Measurements from ENCODE around the gene MCCC1. TPM values are rescaled to one million over a fixed set of nuclear protein-coding genes. Genes with fewer than 3 reads are reported as not detected.

The MCCC1 gene
- 10 to 100 TPM; 24.8 to 58.7 (median 34.7) TPM for total RNA-seq

GRCh38 chr3:183099026-183099837 lies at the start of gene MCCC1:
Gene MCCC1, minus strand, starts transcription at chr3:183099496. Its CDS starts 56 bp downstream, at chr3:183099440.
- Histone ChIP-seq H3K27ac (peak within 1 kb of the TSS; percentile 92), H3K27me3 (no peaks in the 10 kb centered on the region), H3K4me3 (peak within 1 kb of the TSS; percentile 86), H3K36me3 (no peaks in the 10 kb centered on the region), H3K9me3 (no peaks in the 10 kb centered on the region), H3K4me1 (peaks cover 26% of the 10 kb centered on the region)
- under 1% methylated on average over 31 of the region's 60 CpGs for WGBS
- TF ChIP-seq CTCF (IDR thresholded peaks at IDR 0.05) (no peak), POLR2AphosphoS5 (IDR thresholded peaks at IDR 0.05) (peak; percentile 26 to 99 (median 93)), POLR2A (IDR thresholded peaks at IDR 0.05) (peak in 1 of 2 donors; percentile 60)
- DNase-seq (ENCODE audit: low spot score in 2 of 2), result peak; percentile 99

DNA sequence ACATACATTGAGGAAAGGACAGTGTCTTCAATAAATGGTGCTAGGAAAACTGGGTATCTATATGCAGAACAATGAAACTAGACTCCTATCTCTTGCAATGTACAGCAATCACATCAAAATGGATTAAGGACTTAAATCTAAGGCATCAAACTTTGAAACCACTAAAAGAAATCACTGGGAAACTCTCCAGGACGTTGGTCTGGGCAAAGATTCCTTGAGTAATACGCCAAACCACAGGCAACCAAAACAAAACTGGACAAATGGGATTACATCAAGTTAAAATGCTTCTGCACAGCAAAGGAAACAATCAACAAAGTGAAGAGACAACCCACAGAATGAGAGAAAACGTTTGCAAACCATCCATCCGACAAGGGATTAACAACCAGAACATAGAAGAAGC lies 48.8 kb upstream of the MCCC1 start:
- Histone ChIP-seq H3K4me1 (no peaks in the 10 kb centered on the region), H3K27me3 (no peaks in the 10 kb centered on the region), H3K27ac (no peak overlapping the region), H3K36me3 (no peaks in the 10 kb centered on the region), H3K9me3 (no peaks in the 10 kb centered on the region), H3K4me3 (no peak overlapping the region)
- 64% methylated on average over 4 of the region's 4 CpGs for WGBS
- TF ChIP-seq EP300 (IDR thresholded peaks at IDR 0.05) (no peak), POLR2AphosphoS5 (IDR thresholded peaks at IDR 0.05) (no peak), CTCF (IDR thresholded peaks at IDR 0.05) (no peak), POLR2A (IDR thresholded peaks at IDR 0.05) (no peak)
- DNase-seq (ENCODE audit: low spot score in 2 of 2), result no peak

GRCh38 chr3:183144363-183144762 lies 45.1 kb upstream of the MCCC1 start:
- Histone ChIP-seq H3K36me3 (no peaks in the 10 kb centered on the region), H3K9me3 (no peaks in the 10 kb centered on the region), H3K27ac (no peak overlapping the region), H3K4me3 (no peak overlapping the region), H3K4me1 (no peaks in the 10 kb centered on the region), H3K27me3 (no peaks in the 10 kb centered on the region)
- TF ChIP-seq POLR2A (IDR thresholded peaks at IDR 0.05), result no peak
- no peak for TF ChIP-seq CTCF (IDR thresholded peaks at IDR 0.05)
- no peak for TF ChIP-seq POLR2AphosphoS5 (IDR thresholded peaks at IDR 0.05)
- TF ChIP-seq EP300 (IDR thresholded peaks at IDR 0.05), result no peak
- 94% methylated on average over 1 of the region's 1 CpG for WGBS
- no peak for DNase-seq (ENCODE audit: low spot score in 2 of 2)

GRCh38 chr3:183142199-183142598 lies 42.9 kb upstream of the MCCC1 start:
- no peak for TF ChIP-seq POLR2AphosphoS5 (IDR thresholded peaks at IDR 0.05)
- no peak for TF ChIP-seq EP300 (IDR thresholded peaks at IDR 0.05)
- TF ChIP-seq POLR2A (IDR thresholded peaks at IDR 0.05), result no peak
- no peak for TF ChIP-seq CTCF (IDR thresholded peaks at IDR 0.05)

GRCh38 chr3:183134844-183135243 lies 35.5 kb upstream of the MCCC1 start:
- H3K36me3 ChIP-seq, result no peaks in the 10 kb centered on the region
- no peak overlapping the region for H3K27ac ChIP-seq
- peaks cover 4% of the 10 kb centered on the region for H3K27me3 ChIP-seq
- WGBS, result 93% methylated on average over 2 of the region's 2 CpGs
- TF ChIP-seq POLR2A (IDR thresholded peaks at IDR 0.05), result no peak
- no peak for TF ChIP-seq CTCF (IDR thresholded peaks at IDR 0.05)
- TF ChIP-seq POLR2AphosphoS5 (IDR thresholded peaks at IDR 0.05), result no peak
- TF ChIP-seq EP300 (IDR thresholded peaks at IDR 0.05), result no peak
- H3K4me1 ChIP-seq, result no peaks in the 10 kb centered on the region
- DNase-seq (ENCODE audit: low spot score in 2 of 2), result no peak
- no peak overlapping the region for H3K4me3 ChIP-seq
- no peaks in the 10 kb centered on the region for H3K9me3 ChIP-seq

More at GRCh38 chr3:183142199-183142598, 42.9 kb upstream of the MCCC1 start:
- Histone ChIP-seq H3K27ac (no peak overlapping the region), H3K4me1 (no peaks in the 10 kb centered on the region), H3K27me3 (no peaks in the 10 kb centered on the region), H3K4me3 (no peak overlapping the region), H3K36me3 (no peaks in the 10 kb centered on the region), H3K9me3 (no peaks in the 10 kb centered on the region)
- no peak for DNase-seq (ENCODE audit: low spot score in 2 of 2)
- WGBS, result 76% methylated on average over 11 of the region's 11 CpGs

Measured in suprapubic skin (tissue), 4 donors.